ENCODE measurements around the gene SPATA6. TPM values are rescaled to one million over a fixed set of nuclear protein-coding genes. Genes with fewer than 3 reads are reported as not detected.

The SPATA6 gene
- total RNA-seq, 1 experiment from 2014 or later: 7.9 TPM

DNA sequence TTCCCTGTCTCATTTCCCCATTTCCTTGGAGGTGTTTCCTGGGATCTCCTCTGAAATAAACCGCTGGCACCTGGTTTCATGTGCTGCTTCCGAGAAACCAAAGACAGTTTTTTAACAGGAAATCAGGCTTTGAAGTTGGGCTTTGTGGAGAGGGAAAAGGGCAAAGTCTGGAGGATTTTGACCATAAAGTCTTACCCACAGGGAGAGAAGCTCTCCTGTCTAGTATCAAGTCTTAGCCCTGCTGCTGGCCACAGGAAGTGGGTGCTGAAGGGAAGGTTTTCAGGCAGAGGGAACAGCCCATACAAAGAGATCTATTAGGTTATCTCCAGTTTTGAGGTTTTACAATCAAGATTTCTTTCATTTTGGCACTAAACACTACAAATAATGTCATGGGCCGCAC is 220.2 kb downstream of the SPATA6 start:
- no peak for DNase-seq (ENCODE audit: low read depth)

DNA sequence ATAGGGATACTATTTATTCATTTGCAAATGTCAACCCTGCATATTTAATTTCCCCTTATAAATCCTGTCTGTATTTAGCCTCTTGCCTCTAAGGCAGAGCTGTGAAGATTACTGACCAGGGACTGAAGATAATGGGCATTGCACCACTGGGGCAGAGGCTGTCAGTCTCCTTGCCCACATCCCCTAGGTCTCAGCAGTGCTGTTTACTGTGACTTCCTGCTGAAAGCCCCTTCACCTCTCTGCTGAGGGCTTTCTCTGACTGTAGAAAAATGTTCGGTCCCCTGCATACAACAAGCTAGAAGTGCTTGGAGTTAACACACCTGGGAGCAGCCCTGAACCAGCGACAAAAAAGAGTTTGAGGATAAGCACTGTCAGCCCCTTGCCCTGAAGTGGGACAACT is 220.7 kb downstream of the SPATA6 start:
- no peak for DNase-seq (ENCODE audit: low read depth)

DNA sequence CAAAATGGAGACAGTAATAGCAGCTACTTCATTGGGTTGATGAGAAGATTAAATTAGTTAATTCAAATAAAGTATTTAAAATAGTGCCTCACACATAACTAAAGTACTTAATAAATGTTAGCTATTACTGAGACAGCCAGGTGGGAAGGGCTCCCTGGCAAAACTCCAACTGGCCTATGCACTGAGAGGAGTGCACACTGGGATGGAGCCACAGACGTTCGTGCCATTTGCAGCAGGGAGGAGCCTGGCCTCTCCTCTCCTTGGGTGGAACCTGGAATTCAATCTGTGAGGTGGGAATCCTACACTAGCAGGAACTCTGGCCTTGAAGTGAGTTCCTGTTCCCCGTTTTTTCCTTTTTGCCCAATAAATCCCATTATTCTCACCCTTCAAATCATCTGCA is 221.4 kb downstream of the SPATA6 start:
- DNase-seq (ENCODE audit: low read depth): no peak

DNA sequence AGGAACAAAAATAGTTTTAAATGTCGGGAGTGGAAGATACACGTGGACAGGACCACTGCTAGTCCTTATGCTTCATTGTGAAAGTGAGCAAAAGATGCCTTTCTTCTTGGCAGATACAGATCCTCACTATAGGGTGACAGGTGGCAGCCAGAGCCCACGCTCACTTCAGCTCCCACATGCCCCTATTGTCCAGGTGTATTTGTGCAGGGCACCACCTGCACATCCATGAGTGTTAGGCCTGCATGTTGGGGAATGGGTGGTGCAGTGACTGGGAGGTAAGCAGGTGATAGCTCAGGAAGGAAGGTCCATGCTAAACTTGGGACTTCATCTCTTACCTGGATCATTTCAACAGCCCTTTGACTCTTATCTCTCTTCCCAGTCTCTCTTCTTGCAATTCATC is 222.1 kb downstream of the SPATA6 start:
- DNase-seq (ENCODE audit: low read depth): no peak

DNA sequence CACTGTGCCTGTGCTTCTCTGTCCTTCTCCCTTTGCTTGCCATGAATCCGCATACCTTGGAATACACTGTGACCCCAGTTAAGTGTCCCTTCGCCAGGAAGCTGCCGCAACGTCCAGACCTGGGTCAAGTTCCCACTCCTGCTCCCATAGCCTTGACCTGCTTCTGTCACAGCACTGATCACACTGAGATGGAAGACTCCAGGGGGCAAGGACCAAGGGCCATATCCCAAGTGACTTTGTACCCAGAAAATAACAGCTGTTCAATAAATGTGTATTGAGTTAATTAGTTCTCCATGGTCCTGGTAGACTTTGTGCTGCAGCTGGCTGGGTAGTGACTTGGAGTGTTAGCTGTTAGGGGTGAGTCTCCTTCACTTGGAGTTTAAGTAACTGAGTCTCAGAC is 223.6 kb downstream of the SPATA6 start:
- no peak for DNase-seq (ENCODE audit: low read depth)

DNA sequence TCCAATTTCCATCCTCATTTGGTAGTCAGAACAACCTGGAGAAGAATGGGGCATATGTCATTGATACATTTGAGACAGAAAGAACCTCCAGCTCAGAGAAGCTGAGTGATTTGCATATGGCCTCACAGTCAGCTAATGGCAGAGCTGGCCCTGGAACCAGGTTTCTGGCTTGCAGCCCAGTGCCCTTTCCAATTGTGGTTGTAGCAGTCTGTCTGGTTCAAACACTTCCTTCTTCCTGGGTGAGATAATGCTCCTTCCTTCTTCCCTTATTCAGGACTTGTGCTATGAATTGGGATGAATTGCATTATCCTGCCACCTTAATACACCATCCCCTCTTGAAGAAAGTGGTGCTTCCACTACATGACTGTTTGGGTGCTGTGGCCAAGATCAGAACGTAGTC is 225.3 kb downstream of the SPATA6 start:
- peak; percentile 13 for DNase-seq (ENCODE audit: low read depth)

Other genes starting within 250 kb of the SPATA6 start
- gene SLC5A9, start 249.5 kb downstream of the SPATA6 start, total RNA-seq (2014; rRNA removed; shearing (Covaris generic)): not detected in 2 replicates